Rectal smooth muscle tissue (tissue), 1 donor: Measurements from ENCODE around the gene DHRS13.
A peak's percentile ranks its signal among the peaks of the same experiment; 100 is the strongest.
"Not testable (repeated sequence)": the region's sequence is repeated elsewhere in the genome, so short reads cannot be mapped to it uniquely, and the experiment has no call there.

Experiments used
- H3K27ac ChIP-seq: one replicate; pipeline ENCODE4 v1.7.0; 2013; ENCODE audit warnings: low read depth, low read length, inconsistent platforms
- H3K27me3 ChIP-seq: one replicate; pipeline ENCODE4 v1.7.0; 2013; ENCODE audit warnings: low read length; ENCODE audit not compliant: control insufficient read depth, insufficient read depth
- H3K36me3 ChIP-seq: one replicate; pipeline ENCODE4 v1.7.0; 2013; ENCODE audit warnings: low read length; ENCODE audit not compliant: control insufficient read depth, insufficient read depth
- H3K4me1 ChIP-seq: one replicate; pipeline ENCODE4 v1.7.0; 2013; ENCODE audit warnings: low read length; ENCODE audit not compliant: control insufficient read depth, insufficient read depth
- H3K4me3 ChIP-seq: one replicate; pipeline ENCODE4 v1.7.0; 2013; ENCODE audit warnings: low read length
- H3K9ac ChIP-seq: one replicate; pipeline ENCODE4 v1.7.0; 2013; ENCODE audit warnings: low read length

DHRS13 gene

DNA sequence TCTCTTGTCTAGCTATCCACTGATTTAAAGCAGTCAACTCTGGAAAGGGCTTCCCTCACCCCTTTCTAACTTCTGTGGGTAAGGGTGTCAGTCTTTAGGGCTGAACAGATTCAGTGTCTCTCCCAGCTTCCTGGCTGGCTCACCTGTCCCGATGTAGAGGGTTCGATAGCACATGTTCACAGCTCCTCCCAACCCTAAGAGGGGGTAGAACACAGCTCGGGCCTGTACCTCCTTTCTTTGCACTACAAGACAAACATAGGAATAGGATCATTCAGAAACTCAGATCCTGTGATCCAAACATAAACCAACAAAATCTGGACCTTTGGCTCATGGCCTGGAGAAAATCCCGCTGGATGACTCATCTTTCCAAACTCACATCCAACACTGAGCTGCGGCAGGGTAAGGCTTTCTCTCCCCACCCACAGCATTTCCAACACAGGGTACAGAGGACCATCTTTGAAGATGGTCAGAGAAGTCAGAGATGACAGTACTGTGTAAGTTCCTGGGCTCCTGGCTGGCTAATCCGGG, 5.8 kb upstream of the DHRS13 start:
- Histone ChIP-seq H3K36me3 (peaks cover 68% of the 10 kb centered on the region), H3K27me3 (no peaks in the 10 kb centered on the region), H3K27ac (peak overlapping the region; percentile 81), H3K4me1 (peaks cover 25% of the 10 kb centered on the region), H3K9ac (no peak overlapping the region), H3K4me3 (peak overlapping the region; percentile 13)

DNA sequence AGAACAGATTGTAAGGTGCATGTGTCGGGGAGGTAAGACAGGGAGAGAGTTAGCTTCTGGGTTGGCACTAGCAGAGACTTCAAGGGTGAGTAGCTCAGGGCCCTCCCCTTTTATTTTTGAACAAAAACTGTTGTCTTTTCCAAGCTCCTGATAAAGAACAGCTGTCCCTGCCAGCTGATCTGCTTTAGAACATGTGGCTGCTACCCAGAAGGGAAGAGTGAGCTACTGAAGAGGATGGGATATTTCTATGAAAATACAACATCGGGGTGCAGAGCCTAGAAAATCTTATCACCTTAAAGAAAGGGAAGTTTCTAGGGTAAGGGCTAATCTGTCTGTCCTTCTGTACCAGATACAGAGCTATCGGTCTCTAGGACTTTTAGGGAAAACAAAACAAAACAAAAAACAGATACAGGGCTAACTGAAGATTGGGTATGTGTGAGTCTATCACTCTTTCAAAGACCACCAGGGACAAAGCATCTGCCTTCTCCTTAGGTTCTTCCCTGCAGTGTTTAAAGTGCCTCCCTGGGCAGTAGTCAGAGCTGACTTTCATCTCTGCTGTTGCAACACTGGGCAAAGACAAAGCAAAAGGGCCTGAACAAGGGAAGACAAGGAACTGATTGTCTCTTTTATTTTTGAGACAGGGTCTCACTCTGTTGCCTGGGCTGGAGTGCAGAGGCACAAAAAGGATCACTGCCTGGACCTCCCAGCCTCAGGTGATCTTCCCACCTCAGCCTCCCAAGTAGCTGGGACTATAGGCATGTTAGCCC, 5.0 kb upstream of the DHRS13 start:
- H3K4me3 ChIP-seq, result peak overlapping the region; percentile 13
- peaks cover 25% of the 10 kb centered on the region for H3K4me1 ChIP-seq
- peak overlapping the region; percentile 81 for H3K27ac ChIP-seq

DNA sequence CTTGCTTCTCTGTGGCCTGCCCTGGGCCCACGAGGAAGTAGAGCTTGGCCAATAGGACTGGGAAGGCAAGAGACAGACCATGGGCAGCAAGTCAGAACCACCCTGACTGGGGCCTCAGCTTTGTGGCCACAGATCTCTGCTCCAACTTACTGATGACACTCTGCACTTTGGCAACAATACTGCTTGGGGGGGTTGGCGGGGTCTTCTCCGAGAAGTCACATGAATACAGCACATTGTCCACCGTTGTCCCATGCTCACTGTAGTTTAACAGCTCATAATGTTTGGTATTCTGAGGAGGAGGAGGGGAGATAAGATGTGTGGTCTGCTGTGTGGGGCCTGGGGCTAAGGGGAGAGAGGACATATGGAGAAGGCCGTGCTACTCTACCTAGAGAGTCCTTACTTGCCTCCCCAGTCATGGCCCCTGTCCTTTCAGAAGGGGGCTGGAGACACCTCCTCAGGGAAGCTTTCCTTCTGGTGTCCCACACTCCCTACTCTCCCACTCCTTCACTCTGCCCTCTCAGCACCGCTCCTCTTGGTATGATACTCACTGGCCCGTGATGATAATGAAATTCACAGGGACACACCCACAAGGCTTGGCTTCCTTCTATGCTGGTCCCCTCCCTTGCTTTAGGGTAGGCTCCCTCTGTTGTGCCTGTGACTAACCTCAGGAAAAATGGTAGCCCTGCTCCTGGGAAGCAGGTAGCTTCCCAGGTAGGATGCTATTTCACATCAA, 4.0 kb upstream of the DHRS13 start:
- H3K4me3 ChIP-seq, result no peak overlapping the region
- H3K9ac ChIP-seq, result no peak overlapping the region
- H3K4me1 ChIP-seq, result peaks cover 25% of the 10 kb centered on the region
- peaks cover 50% of the 10 kb centered on the region for H3K36me3 ChIP-seq
- H3K27me3 ChIP-seq, result no peaks in the 10 kb centered on the region
- H3K27ac ChIP-seq, result peak overlapping the region; percentile 34

More for the DNA sequence above, 5.0 kb upstream of the DHRS13 start:
- Histone ChIP-seq H3K9ac (no peak overlapping the region), H3K36me3 (peaks cover 60% of the 10 kb centered on the region), H3K27me3 (no peaks in the 10 kb centered on the region)

DNA sequence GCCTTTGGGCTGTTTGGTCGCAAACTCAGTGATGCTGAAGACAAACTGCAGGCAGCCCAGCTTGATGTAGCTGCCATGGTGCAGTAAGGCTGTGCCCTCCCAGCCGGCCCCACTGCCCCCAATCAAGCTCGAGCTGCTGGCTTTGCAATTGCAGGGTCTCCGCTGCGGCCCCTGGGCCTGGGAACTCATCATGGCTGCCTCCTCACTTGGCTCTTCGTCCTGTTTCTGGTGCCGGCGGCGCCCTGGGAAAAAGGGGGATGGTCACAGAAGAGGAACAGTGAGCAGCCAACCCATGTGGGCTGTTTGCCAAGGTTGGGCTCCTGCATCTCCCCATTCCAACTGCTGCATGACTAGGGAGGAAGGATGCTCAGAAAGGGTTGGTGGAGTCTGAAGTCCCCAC, 3.4 kb upstream of the DHRS13 start:
- no peak overlapping the region for H3K4me3 ChIP-seq
- no peak overlapping the region for H3K27ac ChIP-seq

DNA sequence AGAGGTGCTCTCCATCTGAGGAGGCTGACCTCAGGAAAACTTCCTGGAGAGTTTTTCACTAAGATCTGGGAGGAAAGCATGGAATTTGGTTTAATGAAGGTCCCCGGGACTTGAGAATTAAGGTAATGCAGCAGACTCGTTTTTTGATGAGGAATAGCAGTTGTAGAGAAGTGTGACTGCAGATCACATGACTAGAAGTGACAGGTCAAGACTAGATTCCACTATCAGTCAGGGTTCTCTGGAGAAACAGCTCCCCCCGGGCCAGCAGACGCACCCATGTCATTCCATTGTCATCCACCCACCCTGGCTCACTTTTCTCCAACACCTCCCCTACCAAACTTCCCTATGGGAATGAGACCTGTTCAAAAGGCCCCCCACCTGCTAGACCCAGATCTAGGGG, 1.9 kb upstream of the DHRS13 start:
- no peaks in the 10 kb centered on the region for H3K27me3 ChIP-seq
- H3K9ac ChIP-seq, result no peak overlapping the region
- H3K4me1 ChIP-seq, result peaks cover 25% of the 10 kb centered on the region
- no peak overlapping the region for H3K4me3 ChIP-seq
- peaks cover 31% of the 10 kb centered on the region for H3K36me3 ChIP-seq
- H3K27ac ChIP-seq, result no peak overlapping the region

More for the DNA sequence above, 3.4 kb upstream of the DHRS13 start:
- no peaks in the 10 kb centered on the region for H3K27me3 ChIP-seq
- no peak overlapping the region for H3K9ac ChIP-seq
- H3K4me1 ChIP-seq, result peaks cover 25% of the 10 kb centered on the region
- peaks cover 45% of the 10 kb centered on the region for H3K36me3 ChIP-seq

DNA sequence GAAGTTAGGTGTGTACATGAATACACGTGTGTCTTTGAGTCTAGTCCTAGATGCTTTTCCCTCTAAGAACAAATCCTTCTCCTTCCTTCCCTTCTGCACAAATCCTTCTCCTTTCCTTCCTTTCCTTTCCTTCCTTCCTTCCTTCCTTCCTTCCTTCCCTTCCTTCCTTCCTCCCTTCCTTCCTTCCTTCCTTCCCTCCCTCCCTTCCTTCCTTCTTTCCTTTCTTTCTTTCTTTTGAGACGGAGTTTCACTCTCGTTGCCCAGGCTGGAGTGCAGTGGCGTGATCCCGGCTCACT, 615 bp upstream of the DHRS13 start:
- Histone ChIP-seq H3K4me3 (peak overlapping the region; percentile 69), H3K4me1 (peaks cover 18% of the 10 kb centered on the region), H3K36me3 (peaks cover 22% of the 10 kb centered on the region)
- not testable (repeated sequence) for H3K27ac ChIP-seq, H3K27me3 ChIP-seq, H3K9ac ChIP-seq

DNA sequence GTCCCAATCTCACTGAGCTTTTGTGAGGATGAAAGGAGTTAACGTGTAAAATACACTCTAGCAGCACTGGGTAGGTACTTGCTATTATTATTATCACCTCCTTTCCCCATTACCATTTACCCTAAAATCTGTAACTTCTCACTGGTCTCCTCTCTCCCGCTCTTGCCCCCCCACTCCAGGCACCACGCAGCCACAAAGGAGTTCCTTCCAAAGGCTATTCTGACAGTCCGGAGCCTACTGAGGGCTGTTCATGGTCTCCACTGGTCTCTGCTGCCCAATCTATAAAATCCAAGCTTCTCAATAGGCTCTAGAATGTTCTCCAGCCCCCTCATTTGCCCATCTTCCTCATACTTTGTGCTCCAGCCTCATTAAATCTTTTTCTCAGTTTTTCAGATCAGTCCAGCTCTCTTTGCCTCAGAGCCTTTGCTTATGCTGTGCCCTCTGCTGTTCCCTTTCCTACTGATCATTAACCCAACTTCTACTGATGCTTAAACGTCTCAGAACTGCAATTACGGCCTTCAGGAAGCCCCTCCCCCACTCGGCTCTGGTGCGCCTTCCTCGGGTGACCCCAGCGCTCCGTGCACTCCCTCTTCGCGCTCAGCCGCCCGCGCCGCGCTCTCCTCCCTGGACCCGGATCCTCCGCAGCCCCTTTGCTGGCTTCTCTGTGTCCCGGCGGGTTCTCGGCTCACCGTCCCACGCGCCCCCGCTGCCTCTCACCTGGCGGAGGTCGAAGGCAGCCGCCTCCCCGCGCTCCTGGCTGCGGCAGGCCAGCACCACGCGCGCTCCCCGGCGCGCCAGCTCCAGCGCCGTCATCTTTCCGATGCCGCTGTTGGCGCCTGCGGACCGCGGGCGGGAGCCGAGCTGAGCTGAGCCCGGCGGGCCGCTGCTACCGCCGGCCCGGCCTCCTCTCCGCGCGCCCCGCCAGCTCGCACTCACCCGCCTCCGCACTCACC, 737 bp downstream of the DHRS13 start:
- Histone ChIP-seq H3K27me3 (no peaks in the 10 kb centered on the region), H3K4me3 (peak overlapping the region; percentile 69), H3K4me1 (peaks cover 11% of the 10 kb centered on the region), H3K36me3 (peaks cover 13% of the 10 kb centered on the region), H3K27ac (peak overlapping the region; percentile 51), H3K9ac (no peak overlapping the region)

DNA sequence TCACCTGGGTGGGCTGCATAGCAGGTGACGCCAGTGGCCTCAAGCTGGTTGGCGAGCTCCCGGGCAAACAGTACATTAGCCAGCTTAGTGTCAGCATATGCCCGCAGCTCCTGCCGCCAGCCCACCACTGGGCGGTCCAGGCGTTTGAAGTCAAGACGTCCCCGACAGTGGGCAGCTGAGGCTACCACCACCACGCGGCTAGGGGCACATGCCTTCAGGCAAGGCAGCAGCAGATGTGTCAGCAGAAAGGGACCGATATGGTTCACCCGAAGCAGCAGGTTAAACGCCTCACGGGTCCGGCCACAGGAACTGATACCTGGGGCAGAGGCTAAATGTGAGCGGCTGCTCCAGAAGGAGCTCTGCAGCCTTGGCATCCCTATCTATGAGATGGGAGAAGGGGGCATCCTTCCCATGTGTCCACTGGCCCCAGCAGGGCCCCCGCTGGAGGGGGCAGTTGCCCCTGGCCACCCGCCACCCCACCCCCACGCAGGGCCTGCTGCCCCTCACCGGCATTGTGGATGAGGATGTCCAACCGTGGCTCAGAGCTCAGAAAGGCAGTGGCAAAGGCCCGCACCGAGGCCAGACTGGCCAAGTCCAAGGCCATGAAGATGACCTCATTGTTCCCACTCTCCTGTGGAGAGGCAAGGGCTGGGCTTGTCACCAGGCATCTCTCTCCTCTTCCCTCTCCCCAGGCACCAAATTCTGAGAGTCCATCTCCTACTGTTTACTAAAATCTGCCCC, 1.7 kb downstream of the DHRS13 start:
- no peak overlapping the region for H3K9ac ChIP-seq
- no peak overlapping the region for H3K4me3 ChIP-seq
- no peak overlapping the region for H3K27ac ChIP-seq

DNA sequence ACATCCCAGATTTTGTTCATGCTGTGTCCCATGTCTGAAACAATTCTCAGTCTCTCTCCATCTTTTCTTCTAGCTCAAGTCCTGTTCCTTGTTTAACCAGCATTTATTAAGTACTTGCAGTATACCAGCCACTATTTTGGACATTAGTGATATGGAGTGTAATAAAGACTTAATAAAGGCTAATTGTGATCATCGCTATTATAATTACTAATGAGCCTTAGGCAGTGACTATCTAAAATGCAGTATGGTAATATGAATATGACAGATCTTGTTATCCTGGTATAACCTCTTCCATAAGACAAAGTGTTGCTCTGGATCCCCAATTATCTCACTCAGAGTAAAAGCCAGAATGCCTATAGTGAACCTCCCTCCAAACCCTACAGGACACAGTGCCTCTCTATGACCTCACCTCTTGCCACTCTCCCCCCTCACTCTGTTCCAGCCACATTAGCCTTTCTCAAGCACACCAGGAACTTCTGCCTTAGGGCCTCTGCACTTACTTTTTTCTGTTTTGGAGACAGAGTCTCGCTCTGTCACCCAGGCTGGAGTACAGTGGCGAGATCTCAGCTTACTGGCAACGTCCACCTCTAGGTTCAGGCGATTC, 3.6 kb downstream of the DHRS13 start:
- H3K9ac ChIP-seq, result no peak overlapping the region
- H3K27me3 ChIP-seq, result no peaks in the 10 kb centered on the region
- H3K27ac ChIP-seq, result no peak overlapping the region
- peaks cover 7% of the 10 kb centered on the region for H3K4me1 ChIP-seq
- no peaks in the 10 kb centered on the region for H3K36me3 ChIP-seq
- no peak overlapping the region for H3K4me3 ChIP-seq

More for the DNA sequence above, 1.7 kb downstream of the DHRS13 start:
- no peaks in the 10 kb centered on the region for H3K27me3 ChIP-seq
- peaks cover 3% of the 10 kb centered on the region for H3K36me3 ChIP-seq
- peaks cover 7% of the 10 kb centered on the region for H3K4me1 ChIP-seq

DNA sequence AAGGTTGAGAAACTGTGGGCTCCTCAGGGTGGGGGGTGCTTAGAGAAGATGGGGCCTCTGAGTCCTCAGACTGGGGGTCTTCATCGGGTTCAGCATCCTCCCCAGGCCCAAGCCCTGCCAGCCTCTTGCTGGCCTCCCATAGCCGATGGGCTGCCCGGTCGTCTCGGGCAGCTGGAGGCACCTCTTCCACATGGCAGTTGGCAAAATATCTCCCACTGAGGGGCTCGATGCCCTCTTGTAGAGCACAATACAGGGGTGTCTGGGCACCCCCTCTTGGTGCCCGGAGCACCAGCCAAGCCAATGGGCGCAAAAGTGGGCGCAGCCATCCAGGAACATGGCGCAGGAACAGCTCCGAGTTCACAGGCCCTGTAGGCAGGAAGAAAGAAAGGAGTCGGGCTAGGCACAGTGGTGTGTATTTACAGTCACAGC, 4.3 kb downstream of the DHRS13 start:
- no peak overlapping the region for H3K4me3 ChIP-seq
- peaks cover 7% of the 10 kb centered on the region for H3K4me1 ChIP-seq
- H3K9ac ChIP-seq, result no peak overlapping the region
- H3K36me3 ChIP-seq, result no peaks in the 10 kb centered on the region
- H3K27me3 ChIP-seq, result no peaks in the 10 kb centered on the region
- H3K27ac ChIP-seq, result peak overlapping the region; percentile 89

DNA sequence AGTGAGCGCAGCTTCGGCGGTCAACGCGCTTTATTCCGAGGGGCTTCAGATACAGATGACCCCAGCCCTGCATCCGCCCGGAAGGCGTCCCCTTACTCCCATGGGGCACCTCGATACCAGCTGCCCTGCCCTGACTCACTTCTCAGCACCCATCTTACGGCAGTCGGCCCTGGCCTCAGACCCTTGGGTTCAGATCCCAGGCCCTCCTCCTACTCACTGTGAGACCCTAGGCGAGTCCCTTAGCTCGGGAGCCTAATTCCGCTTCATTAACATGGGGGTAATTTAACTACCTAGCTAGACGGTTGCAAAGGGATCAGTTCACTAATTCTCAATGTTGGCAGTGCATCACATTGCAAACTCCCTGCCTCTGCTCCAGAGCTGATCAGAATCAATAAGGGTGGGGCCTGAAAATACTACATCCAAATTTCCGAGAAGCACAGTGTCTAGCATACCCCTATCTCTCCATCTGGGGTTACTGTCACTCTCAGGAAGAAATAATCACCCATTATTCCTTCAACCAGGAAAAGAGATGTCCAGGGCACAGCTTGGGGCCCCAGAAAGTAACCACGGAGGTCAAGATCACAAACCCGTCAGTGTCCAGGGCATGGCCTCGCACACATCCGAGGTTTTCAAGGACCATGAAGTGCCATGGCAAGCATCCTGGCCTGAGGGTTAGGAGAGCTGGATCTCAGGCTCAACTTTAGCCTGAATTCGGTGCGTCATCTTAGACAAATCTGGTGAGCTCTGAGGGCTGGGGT, 4.9 kb downstream of the DHRS13 start:
- Histone ChIP-seq H3K4me3 (peak overlapping the region; percentile 84), H3K36me3 (no peaks in the 10 kb centered on the region), H3K27me3 (no peaks in the 10 kb centered on the region), H3K9ac (peak overlapping the region; percentile 85), H3K4me1 (peaks cover 7% of the 10 kb centered on the region), H3K27ac (peak overlapping the region; percentile 89)
